GM12874 (cell line): ENCODE data around the gene SLC35A3.

Experiments
- CTCF ChIP-seq: IDR thresholded peaks from 2 replicates; pipeline ENCODE4 v1.5.1; 2011; ENCODE audit warnings: low read depth, mild to moderate bottlenecking, control low read depth, low read length, moderate library complexity; ENCODE audit not compliant: insufficient read depth

The SLC35A3 gene

GRCh38 chr1:99969729-99970621 lies at the start of gene SLC35A3:
Gene SLC35A3 (plus strand): TSS chr1:99969996. CDS start chr1:99993555, 23,559 bp downstream.
- TF ChIP-seq CTCF: no peak

DNA sequence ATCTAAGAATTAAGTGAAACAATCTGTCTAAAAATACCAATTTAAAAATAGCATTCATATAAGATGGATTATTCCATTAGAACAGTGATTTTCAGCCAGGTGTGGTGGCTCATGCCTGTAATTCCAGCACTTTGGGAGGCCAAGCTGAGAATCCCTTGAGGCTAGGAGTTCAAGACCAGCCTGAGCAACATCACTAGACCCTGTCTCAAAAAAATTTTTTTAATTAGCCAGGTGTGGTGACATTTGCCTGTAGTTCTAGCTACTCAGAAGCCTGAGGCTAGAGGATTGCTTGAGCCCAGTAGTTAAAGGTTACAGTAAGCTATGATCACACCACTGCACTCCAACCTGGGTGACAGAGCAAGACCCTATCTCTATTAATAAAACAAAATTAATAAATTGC lies 35.0 kb upstream of the SLC35A3 start:
- TF ChIP-seq CTCF: no peak

- no peak for TF ChIP-seq CTCF
These were observed 34.3 kb upstream of the SLC35A3 start for GRCh38 chr1:99935534-99935933.

DNA sequence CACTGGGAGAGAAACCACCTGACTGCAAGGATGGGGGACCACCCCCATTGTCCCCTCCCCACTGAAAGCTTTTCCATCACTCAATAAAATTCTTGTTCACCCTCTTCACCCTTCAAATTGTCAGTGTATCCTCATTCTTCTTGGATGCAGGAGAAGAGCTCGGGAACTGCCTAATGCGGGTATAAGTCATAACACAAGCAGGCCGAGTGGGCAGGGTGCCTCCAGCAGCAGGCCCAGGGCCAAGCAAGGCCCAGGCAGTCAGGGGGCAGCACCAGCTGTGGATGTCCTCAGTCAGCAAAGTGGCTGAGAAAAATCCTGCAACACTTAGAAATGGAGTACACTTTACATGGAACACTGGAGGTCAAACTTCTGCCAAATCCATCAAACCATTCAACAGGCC lies 33.7 kb upstream of the SLC35A3 start:
- TF ChIP-seq CTCF: no peak

GRCh38 chr1:99942723-99943122 lies 27.1 kb upstream of the SLC35A3 start:
- no peak for TF ChIP-seq CTCF

DNA sequence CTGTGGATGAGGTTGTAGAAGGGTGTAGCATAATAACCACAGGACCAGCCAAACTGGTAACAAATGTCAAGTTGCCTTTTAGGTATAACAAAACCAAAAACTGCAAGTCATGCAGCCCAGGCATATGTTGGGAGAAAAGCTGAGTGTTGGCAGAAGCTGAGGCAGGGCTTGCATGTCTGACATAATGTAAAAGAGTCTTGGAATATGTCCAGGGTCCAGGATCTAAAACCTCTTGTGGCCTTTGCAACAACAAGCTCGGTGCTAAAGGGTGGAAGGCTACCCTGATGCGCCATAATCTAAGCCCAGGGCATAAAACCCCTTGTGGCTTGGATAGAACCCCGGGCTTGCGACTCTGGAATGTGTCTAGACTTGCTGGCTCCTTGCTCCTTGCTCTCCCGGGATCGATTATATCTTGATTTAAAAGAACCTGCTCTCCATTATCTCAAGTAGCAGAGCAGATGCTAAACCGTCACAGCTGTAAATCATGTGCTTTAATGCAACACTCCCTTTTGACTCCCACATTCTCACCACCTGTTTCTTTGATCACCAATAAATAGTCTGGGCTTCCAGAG lies 26.5 kb upstream of the SLC35A3 start:
- no peak for TF ChIP-seq CTCF

DNA sequence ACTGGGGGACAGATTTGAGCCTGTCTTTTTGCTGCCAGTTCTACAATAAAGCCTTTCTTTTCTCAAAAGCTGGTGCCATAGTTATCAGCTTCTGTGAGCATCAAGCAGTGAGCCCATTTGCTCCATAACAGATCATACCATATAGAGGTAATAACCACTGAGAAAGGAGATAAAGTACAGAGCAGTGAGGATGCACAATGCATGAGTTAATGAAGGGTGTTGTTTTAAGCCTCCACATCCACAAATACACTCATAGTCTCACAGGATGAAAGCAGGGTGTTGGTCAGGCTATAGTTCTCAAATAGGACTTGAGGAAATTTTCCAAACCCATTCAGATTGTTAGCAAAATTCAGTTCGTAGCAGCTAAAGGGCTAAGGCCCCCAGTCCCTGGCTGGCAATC lies 25.6 kb upstream of the SLC35A3 start:
- no peak for TF ChIP-seq CTCF
